ENCODE data around the gene PRPF40B.

GRCh38 chr12:49672301-49673217 is 49.2 kb downstream of the PRPF40B start:
- TF ChIP-seq, protein P1, sequence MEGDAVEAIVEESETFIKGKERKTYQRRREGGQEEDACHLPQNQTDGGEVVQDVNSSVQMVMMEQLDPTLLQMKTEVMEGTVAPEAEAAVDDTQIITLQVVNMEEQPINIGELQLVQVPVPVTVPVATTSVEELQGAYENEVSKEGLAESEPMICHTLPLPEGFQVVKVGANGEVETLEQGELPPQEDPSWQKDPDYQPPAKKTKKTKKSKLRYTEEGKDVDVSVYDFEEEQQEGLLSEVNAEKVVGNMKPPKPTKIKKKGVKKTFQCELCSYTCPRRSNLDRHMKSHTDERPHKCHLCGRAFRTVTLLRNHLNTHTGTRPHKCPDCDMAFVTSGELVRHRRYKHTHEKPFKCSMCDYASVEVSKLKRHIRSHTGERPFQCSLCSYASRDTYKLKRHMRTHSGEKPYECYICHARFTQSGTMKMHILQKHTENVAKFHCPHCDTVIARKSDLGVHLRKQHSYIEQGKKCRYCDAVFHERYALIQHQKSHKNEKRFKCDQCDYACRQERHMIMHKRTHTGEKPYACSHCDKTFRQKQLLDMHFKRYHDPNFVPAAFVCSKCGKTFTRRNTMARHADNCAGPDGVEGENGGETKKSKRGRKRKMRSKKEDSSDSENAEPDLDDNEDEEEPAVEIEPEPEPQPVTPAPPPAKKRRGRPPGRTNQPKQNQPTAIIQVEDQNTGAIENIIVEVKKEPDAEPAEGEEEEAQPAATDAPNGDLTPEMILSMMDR (IDR thresholded peaks at IDR 0.05) = no peak
- TF ChIP-seq ZFX (IDR thresholded peaks at IDR 0.05; ENCODE audit: borderline replicate concordance) = no peak
